ENCODE results near the gene MED16.
"Not testable (repeated sequence)": the region's sequence is repeated elsewhere in the genome, so short reads cannot be mapped to it uniquely, and the experiment has no call there.

MED16 gene

DNA sequence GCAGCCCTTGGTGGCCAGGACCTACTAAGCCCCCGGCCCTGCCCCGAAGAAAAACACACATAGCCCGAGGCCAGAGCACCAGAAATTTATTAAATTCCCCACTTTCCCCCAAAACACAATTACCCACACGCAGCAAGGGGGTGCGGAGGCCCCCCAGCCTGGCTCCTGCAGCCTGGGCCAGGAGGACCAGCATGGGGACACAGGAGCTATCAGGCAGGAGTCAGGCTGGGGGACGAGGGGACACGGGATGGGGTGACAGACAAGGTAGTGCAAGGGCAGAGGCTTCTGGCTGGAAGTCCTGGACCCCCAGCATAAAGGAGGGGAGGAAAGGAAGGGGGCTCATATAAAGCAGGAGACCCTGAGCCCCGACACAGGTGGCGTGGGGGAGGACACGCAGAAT is 3.4 kb upstream of the MED16 start:
- Mint-ChIP-seq H3K4me1 (ENCODE audit: low read depth) (peaks cover 24% of the 10 kb centered on the region), H3K27ac (no peak overlapping the region), H3K9me3 (no peaks in the 10 kb centered on the region), H3K36me3 (ENCODE audit: low read depth) (peaks cover 62% of the 10 kb centered on the region), H3K27me3 (no peaks in the 10 kb centered on the region), H3K4me3 (no peak overlapping the region)
- intact Hi-C loops (cut with micrococcal nuclease) = no loop called here

DNA sequence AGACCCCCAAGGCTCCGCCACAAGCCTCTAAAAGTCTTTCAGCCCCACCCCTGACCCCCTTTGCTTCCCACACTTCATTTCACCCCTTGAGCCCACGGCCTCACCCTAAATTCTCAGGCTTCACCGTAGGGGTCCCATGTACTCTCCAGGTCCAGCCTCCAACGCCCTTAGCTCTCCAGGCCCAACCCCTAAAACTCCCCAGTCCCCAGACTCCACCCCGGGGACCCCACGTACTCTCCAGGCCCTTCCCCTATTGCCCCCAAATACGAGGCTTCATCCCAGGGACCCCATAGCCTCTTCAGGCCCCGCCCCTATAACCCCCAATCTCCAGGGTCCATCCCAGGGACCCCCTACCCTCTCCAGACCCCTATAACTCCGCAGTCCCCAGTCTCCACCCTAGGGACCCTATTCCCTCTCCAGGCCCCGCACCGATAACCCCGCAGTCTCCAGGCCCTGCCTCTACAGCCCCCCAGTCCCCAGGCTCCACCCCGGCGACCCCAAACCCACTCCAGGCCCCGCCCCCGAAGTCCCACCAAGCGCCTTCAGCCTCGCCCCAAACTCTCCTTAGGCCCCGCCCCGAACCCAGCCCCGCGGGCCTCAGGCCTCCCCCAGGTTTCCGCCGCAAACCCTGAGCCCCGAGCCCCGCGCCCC is 619 bp downstream of the MED16 start:
- Mint-ChIP-seq H3K27me3 (no peaks in the 10 kb centered on the region), H3K4me3 (peak overlapping the region; percentile 85), H3K27ac (peak overlapping the region; percentile 98), H3K9me3 (no peaks in the 10 kb centered on the region), H3K36me3 (ENCODE audit: low read depth) (peaks cover 62% of the 10 kb centered on the region), H3K4me1 (ENCODE audit: low read depth) (peaks cover 29% of the 10 kb centered on the region)
- intact Hi-C loops (cut with micrococcal nuclease) = no loop called here

DNA sequence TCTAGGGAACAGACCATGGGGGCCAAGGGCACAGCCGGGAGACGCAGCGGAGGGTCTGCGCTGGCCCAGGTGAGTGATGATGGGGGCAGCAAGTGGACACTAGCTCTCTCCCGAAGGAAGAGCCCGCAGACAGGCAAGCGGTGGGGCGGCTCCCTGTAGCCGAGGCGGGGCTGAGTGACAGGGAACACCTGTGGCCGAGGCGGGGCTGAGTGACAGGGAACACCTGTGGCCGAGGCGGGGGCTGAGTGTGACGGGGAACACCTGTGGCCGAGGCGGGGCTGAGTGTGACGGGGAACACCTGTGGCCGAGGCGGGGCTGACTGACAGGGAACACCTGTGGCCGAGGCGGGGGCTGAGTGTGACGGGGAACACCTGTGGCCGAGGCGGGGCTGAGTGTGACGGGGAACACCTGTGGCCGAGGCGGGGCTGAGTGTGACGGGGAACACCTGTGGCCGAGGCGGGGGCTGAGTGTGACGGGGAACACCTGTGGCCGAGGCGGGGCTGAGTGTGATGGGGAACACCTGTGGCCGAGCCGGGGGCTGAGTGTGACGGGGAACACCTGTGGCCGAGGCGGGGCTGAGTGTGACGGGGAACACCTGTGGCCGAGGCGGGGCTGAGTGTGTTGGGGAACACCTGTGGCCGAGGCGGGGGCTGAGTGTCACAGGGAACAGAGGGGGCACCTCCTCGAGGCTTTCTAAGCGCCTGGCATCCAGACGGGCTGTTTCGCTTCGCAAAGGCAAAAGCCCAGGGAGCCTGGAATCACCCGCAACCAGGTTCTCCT is 1.4 kb downstream of the MED16 start:
- Mint-ChIP-seq H3K4me3 (peak overlapping the region; percentile 85), H3K36me3 (ENCODE audit: low read depth) (peaks cover 62% of the 10 kb centered on the region), H3K27ac (peak overlapping the region; percentile 98), H3K4me1 (ENCODE audit: low read depth) (peaks cover 29% of the 10 kb centered on the region)
- H3K9me3 Mint-ChIP-seq; H3K27me3 Mint-ChIP-seq; intact Hi-C loops (cut with micrococcal nuclease): not testable (repeated sequence)

DNA sequence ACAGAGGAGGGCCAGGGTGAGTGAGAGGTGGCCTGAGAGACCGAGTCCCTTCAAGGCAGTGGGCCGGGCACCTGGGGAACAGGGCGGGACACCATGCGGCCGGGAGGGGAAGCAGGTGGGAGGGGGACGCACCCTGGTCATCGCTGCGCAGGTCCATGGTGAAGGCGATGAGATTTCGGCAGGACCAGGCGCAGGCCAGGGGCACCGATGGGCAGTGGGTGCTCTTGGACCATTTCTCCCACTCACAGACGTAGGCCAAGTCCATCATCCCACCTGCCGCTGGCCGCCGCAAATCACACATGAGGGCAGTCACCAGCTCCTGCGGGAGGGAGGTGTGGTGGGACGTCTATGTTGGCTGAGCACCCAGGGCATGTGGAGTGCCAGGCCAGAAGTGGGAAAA is 2.2 kb downstream of the MED16 start:
- Mint-ChIP-seq H3K27ac (peak overlapping the region; percentile 79), H3K27me3 (no peaks in the 10 kb centered on the region), H3K9me3 (no peaks in the 10 kb centered on the region), H3K4me3 (peak overlapping the region; percentile 69), H3K36me3 (ENCODE audit: low read depth) (peaks cover 62% of the 10 kb centered on the region), H3K4me1 (ENCODE audit: low read depth) (peaks cover 29% of the 10 kb centered on the region)
- intact Hi-C loops (cut with micrococcal nuclease) = no loop called here

DNA sequence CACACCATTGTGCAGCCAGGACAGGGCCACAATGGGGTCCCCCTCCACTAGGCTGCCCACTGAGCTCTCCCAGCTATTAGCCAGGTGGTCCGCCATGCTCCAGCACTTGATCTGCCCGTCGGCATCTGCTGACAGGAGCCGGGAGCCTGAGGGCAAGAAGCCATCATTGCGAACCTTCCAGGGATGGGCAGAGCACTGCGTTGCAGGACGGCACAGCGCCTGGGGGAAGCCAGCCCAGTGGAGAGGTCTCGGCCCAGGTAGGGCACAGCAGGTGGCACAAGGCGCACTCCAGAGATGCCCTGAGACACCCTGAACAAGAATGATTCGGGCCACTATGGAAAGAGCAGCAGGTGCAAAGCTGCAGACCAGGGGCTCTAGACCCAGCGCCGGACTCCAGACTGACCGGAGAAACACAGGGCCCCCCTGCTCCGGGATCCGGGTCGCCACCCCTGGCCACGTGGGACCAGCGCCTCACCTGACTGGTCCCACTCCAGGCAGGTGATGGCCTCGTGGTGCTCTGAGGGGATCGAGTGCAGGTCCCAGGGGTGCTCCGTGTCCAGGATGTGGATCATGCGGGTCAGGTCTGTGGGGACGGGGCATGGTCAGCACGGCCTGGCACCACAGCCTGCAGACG is 3.2 kb downstream of the MED16 start:
- Mint-ChIP-seq H3K27me3 (no peaks in the 10 kb centered on the region), H3K4me3 (no peak overlapping the region)

DNA sequence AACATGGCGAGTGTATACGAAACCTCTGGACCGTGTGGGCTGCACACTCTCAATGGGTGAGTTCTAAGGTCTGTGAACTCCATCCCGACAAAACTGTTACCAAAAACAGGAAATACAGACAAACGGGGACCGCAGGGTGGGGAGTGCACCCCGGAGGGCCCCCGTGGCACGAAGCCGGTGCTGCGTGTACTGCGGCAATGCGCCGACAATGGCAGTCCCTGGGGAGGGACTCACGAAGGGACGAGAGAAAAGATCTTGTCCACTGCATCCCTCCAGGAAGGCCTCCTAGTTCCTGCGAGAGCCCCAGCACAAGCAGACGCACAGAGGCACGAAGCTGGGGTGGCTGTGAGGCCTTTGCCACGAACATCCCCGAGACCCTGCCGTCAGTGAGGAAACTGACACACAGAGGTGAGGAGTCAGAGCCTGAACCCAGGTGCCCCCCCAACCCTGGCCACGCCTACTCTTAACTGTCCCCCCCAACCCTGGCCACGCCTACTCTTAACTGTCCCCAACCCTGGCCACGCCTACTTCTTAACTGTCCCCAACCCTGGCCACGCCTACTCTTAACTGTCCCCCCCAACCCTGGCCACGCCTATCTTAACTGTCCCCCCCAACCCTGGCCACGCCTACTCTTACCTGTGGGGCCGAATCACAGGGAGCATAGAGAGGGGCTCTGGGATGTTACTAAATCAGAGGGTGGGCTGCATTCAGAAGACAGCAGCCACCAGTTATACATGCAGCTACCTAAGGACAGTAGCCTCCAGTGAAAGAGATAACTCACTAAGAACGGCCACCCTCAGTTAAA is 4.2 kb downstream of the MED16 start:
- H3K36me3 Mint-ChIP-seq (ENCODE audit: low read depth) = peaks cover 83% of the 10 kb centered on the region
- intact Hi-C loops (cut with micrococcal nuclease) = no loop called here
- H3K27ac Mint-ChIP-seq = no peak overlapping the region
- H3K9me3 Mint-ChIP-seq = no peaks in the 10 kb centered on the region
- peaks cover 24% of the 10 kb centered on the region for H3K4me1 Mint-ChIP-seq (ENCODE audit: low read depth)
- H3K4me3 Mint-ChIP-seq = no peak overlapping the region
- H3K27me3 Mint-ChIP-seq = no peaks in the 10 kb centered on the region

More for the DNA sequence above, 3.2 kb downstream of the MED16 start:
- H3K9me3 Mint-ChIP-seq = no peaks in the 10 kb centered on the region
- peaks cover 73% of the 10 kb centered on the region for H3K36me3 Mint-ChIP-seq (ENCODE audit: low read depth)
- peaks cover 24% of the 10 kb centered on the region for H3K4me1 Mint-ChIP-seq (ENCODE audit: low read depth)
- intact Hi-C loops (cut with micrococcal nuclease) = no loop called here
- no peak overlapping the region for H3K27ac Mint-ChIP-seq

DNA sequence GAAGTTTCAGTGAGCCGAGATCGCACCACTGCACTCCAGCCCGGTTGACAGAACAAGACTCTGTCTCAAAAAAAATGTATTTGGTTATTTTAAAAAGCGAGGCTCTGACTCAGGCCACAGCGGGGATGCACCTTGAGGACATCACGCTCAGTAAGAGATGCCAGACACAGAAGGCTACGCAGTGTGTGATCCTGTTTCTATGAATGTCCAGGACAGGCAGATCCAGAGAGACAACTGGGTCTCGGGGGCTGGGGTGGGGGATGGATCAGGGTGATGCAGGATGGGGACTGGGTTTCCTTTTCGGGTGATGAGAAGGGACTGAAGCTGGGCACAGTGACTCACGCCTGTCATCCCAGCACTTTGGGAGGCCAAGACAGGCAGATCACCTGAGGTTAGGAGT is 5.4 kb downstream of the MED16 start:
- Mint-ChIP-seq H3K27me3 (no peaks in the 10 kb centered on the region), H3K36me3 (ENCODE audit: low read depth) (peaks cover 89% of the 10 kb centered on the region), H3K4me3 (no peak overlapping the region), H3K9me3 (no peaks in the 10 kb centered on the region), H3K4me1 (ENCODE audit: low read depth) (peaks cover 24% of the 10 kb centered on the region), H3K27ac (no peak overlapping the region)
- intact Hi-C loops (cut with micrococcal nuclease) = no loop called here

DNA sequence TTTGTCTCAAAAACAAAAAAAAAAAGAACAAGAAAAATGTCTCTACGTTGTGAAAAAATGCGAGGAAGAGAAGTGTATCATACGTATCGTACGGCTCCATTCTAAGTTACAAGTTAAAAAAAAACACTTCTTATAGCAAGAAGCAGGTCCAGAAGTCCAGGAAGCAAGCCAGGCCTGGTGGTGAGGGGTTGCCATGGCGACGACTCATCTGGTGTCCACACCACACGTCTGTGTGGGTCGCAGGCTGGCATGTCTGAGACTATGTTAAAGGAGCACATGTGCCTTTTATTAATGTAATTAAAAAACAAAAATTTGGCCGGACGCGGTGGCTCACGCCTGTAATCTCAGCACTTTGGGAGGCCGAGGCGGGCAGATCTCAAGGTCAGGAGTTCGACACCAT is 5.9 kb downstream of the MED16 start:
- Mint-ChIP-seq H3K9me3 (no peaks in the 10 kb centered on the region), H3K27ac (no peak overlapping the region), H3K4me1 (ENCODE audit: low read depth) (peaks cover 20% of the 10 kb centered on the region), H3K4me3 (no peak overlapping the region), H3K36me3 (ENCODE audit: low read depth) (peaks cover 94% of the 10 kb centered on the region), H3K27me3 (no peaks in the 10 kb centered on the region)
- intact Hi-C loops (cut with micrococcal nuclease) = no loop called here

DNA sequence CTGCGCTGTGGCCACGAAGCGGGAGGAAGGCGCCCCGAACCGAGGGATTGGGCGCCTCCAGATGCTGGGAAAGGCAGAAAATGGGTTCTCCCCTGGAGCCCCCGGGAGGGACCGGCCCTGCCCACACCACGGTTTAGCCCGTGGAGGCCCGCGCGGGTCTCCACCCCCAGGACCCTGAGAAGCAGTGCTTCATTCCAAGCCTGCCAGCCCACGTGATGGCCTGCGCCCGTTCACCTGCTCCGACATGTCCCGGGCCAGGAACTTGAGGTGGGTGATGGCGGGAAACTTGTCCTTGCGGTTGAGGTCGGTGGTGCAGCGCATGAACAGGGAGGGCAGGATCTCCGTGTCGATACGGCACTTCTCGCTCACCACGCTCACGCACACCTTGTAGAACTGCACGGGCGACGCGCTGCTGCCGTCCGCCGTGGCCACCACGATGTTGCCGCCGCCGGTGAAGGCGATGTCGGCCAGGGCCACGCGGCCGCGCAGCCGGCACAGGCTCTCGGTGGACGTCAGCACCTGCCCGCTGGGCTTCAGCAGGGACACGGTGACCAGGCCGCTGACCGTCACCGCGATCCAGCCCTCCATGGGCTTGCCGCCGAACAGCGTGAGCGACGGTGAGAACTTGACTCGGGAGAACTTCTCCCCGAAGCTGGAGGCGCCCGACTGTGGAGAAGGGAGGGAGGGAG is 7.3 kb downstream of the MED16 start:
- intact Hi-C loops (cut with micrococcal nuclease) = no loop called here
- Mint-ChIP-seq H3K36me3 (ENCODE audit: low read depth) (peaks cover 100% of the 10 kb centered on the region), H3K9me3 (no peaks in the 10 kb centered on the region), H3K4me1 (ENCODE audit: low read depth) (peaks cover 10% of the 10 kb centered on the region), H3K4me3 (no peak overlapping the region), H3K27me3 (no peaks in the 10 kb centered on the region), H3K27ac (no peak overlapping the region)

DNA sequence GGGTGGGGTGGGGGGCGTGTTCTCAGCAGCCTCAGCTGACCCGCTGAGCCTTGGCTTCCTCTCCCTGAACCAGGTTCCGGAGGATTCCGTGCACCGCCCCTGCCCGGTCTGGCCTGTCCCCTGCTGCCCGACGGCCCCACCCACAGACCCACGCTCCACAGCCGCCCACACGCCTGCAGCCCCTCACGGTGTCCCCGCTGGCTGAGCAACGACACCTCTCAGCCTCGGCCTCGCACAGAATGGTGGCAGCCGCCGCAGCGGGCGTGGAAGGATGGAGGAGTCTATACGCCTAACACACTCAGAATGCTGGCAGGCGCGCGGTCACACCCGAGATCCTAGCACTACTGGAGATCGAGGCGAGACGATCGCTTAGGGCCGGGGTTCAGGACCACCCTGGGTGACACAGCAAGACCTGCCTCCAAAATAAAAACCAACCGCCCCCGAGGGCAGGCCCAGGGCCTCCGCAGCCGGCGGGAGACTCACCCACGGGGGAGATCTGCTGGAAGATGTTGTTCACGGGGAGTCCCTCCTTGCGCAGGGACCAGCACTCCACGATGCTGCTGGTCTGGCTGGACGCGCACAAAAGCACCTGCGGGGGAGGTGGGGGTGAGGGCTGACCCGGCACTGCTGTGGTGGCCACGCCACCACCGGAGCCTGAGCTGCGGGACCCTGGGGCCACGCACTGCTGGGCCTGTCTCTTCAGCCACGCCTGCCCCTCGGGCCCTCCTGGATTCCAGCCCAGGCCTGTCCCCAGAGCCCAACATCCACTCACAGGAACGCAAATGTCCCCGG is 8.4 kb downstream of the MED16 start:
- H3K9me3 Mint-ChIP-seq = no peaks in the 10 kb centered on the region
- H3K27me3 Mint-ChIP-seq = no peaks in the 10 kb centered on the region
- peaks cover 100% of the 10 kb centered on the region for H3K36me3 Mint-ChIP-seq (ENCODE audit: low read depth)
- peaks cover 10% of the 10 kb centered on the region for H3K4me1 Mint-ChIP-seq (ENCODE audit: low read depth)
- H3K27ac Mint-ChIP-seq = no peak overlapping the region
- intact Hi-C loops (cut with micrococcal nuclease) = no loop called here
- no peak overlapping the region for H3K4me3 Mint-ChIP-seq

DNA sequence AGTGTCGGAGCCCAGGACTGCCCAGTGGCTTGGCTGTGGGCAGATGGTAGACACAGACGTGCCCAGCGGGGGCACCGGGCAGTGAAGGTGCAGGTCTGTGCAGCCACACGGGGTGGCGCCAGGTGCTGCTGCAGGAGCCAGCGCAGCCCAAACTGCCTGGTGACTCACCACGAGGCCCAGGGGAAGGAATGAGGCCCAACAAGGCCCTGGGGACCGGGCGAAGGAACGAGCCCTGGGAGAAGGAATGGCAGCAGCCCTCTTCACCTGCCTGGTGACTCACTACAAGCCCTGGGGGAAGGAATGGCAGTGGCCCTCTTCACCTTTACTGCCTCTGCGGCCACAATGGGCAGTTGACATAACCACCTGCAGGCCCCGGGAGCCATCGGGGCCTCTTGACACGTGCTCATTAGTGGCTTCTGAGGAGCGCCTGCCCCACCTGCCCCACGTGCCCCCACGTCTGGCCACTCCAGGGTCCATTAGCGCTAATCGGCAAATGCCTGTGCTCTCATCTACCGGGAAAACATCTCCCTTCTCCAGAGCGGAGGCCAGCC is 9.3 kb downstream of the MED16 start:
- Mint-ChIP-seq H3K4me3 (no peak overlapping the region), H3K4me1 (ENCODE audit: low read depth) (peaks cover 4% of the 10 kb centered on the region), H3K27ac (no peak overlapping the region), H3K27me3 (no peaks in the 10 kb centered on the region), H3K9me3 (no peaks in the 10 kb centered on the region), H3K36me3 (ENCODE audit: low read depth) (peaks cover 100% of the 10 kb centered on the region)
- intact Hi-C loops (cut with micrococcal nuclease) = no loop called here

DNA sequence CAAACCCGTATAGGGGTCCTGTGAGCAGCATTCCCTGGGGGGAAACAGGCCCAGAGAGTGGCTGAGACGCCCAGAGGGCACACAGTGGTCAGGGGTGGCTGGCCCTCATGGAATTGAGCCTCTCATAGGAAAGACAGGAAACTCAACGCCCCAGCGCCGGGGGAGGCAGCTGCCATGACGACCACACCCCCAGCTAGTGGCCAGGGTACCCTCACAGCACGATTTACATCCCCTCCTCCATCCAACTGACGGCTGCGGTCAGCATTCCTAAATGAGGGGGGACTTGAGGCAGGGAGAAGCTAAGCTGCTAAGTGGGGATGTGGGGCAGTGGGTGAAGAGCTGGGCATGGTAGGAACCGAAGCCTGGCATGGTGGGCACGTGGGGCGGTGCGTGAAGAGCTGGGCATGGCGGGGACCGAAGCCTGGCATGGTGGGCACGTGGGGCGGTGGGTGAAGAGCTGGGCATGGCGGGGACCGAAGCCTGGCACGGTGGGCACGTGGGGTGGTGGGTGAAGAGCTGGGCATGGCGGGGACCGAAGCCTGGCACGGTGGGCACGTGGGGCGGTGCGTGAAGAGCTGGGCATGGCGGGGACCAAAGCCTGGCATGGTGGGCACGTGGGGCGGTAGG is 10.0 kb downstream of the MED16 start:
- H3K9me3 Mint-ChIP-seq = no peaks in the 10 kb centered on the region
- H3K4me1 Mint-ChIP-seq (ENCODE audit: low read depth) = no peaks in the 10 kb centered on the region
- H3K4me3 Mint-ChIP-seq = no peak overlapping the region
- intact Hi-C loops (cut with micrococcal nuclease) = no loop called here
- H3K36me3 Mint-ChIP-seq (ENCODE audit: low read depth) = peaks cover 100% of the 10 kb centered on the region
- H3K27me3 Mint-ChIP-seq = no peaks in the 10 kb centered on the region
- H3K27ac Mint-ChIP-seq = no peak overlapping the region
